Endothelial cell (in vitro differentiated cells): ENCODE results near the gene DNAH12. TPM values are rescaled to one million over a fixed set of nuclear protein-coding genes. Genes with fewer than 3 reads are reported as not detected.
"Not testable (repeated sequence)": the region's sequence is repeated elsewhere in the genome, so short reads cannot be mapped to it uniquely, and the experiment has no call there.

Source experiments
- DNase-seq: peaks from one replicate; pipeline ENCODE4 v3.0.0; 2021; ENCODE audit warnings: low spot score
- H3K27ac Mint-ChIP-seq: one replicate; pipeline ENCODE4 v1.8.0; 2021; ENCODE audit warnings: mixed read lengths, inconsistent platforms; ENCODE audit not compliant: unreplicated experiment
- H3K27me3 Mint-ChIP-seq: one replicate; pipeline ENCODE4 v1.8.0; 2021; ENCODE audit warnings: mild to moderate bottlenecking, moderate library complexity, mixed read lengths, inconsistent platforms; ENCODE audit not compliant: unreplicated experiment
- H3K36me3 Mint-ChIP-seq: one replicate; pipeline ENCODE4 v1.8.0; 2021; ENCODE audit warnings: mild to moderate bottlenecking, low read depth, mixed read lengths, inconsistent platforms; ENCODE audit not compliant: unreplicated experiment
- H3K4me1 Mint-ChIP-seq: one replicate; pipeline ENCODE4 v1.8.0; 2021; ENCODE audit warnings: mild to moderate bottlenecking, mixed read lengths, inconsistent platforms; ENCODE audit not compliant: unreplicated experiment
- H3K4me3 Mint-ChIP-seq: one replicate; pipeline ENCODE4 v1.8.0; 2021; ENCODE audit warnings: mild to moderate bottlenecking, mixed read lengths, inconsistent platforms; ENCODE audit not compliant: unreplicated experiment
- H3K9me3 Mint-ChIP-seq: one replicate; pipeline ENCODE4 v1.8.0; 2021; ENCODE audit warnings: mixed read lengths, inconsistent platforms; ENCODE audit not compliant: unreplicated experiment
- total RNA-seq: library from RNA; stranded (reverse); fragmentation: NEBNext Ultra II Directional; extraction: Animal tissue kit (Norgen Biotek cat#: 25700); gene quantifications from one replicate; pipeline ENCODE4 v1.2.1, GENCODE V29; 2021; ENCODE audit not compliant: unreplicated experiment
- TF ChIP-seq, protein P1 (sequence below): fragments of 200-600 bp; sonication (generic); IDR thresholded peaks from one replicate; pipeline ENCODE4 v1.5.0; 2021; ENCODE audit warnings: antibody characterized with exemption; ENCODE audit not compliant: unreplicated experiment

Gene DNAH12
- total RNA-seq, 1 donor from 2014 or later: 0.85 TPM

DNA sequence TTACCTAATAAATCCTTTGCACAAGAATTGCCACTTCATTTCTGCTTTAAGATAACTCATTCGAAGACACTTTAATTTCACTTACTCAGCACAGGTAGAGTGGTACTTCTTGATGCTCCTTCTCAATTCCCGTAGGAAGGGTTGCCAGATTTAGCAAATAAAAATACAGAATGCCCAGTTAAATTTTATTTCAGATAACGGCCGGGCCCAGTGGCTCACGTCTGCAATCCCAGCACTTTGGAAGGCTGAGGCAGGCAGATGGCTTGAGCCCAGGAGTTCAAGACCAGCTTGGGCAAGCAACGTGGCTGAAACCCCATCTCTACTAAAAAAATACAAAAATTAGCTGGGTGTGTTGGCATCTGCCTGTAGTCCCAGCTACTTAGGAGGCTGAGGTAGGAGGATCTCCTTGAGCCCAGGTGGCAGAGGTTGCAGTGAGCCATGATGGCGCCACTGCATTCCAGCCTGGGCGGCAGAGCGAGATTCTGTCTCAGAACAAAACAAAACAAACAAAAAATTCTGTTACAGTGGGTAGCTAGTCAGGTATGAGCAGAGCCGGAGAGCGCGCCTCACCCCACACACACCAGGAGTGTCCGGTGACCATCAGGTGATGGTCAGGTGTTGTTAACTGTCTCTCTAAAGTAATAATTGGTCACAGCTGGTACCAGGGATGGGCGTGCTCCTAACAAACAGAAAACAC is 92.8 kb downstream of the DNAH12 start:
- Mint-ChIP-seq H3K4me1 (no peaks in the 10 kb centered on the region), H3K4me3 (no peak overlapping the region), H3K27me3 (peaks cover 1% of the 10 kb centered on the region), H3K27ac (no peak overlapping the region), H3K36me3 (no peaks in the 10 kb centered on the region), H3K9me3 (no peaks in the 10 kb centered on the region)
- TF ChIP-seq, protein P1, sequence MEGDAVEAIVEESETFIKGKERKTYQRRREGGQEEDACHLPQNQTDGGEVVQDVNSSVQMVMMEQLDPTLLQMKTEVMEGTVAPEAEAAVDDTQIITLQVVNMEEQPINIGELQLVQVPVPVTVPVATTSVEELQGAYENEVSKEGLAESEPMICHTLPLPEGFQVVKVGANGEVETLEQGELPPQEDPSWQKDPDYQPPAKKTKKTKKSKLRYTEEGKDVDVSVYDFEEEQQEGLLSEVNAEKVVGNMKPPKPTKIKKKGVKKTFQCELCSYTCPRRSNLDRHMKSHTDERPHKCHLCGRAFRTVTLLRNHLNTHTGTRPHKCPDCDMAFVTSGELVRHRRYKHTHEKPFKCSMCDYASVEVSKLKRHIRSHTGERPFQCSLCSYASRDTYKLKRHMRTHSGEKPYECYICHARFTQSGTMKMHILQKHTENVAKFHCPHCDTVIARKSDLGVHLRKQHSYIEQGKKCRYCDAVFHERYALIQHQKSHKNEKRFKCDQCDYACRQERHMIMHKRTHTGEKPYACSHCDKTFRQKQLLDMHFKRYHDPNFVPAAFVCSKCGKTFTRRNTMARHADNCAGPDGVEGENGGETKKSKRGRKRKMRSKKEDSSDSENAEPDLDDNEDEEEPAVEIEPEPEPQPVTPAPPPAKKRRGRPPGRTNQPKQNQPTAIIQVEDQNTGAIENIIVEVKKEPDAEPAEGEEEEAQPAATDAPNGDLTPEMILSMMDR: no peak
- no peak for DNase-seq

DNA sequence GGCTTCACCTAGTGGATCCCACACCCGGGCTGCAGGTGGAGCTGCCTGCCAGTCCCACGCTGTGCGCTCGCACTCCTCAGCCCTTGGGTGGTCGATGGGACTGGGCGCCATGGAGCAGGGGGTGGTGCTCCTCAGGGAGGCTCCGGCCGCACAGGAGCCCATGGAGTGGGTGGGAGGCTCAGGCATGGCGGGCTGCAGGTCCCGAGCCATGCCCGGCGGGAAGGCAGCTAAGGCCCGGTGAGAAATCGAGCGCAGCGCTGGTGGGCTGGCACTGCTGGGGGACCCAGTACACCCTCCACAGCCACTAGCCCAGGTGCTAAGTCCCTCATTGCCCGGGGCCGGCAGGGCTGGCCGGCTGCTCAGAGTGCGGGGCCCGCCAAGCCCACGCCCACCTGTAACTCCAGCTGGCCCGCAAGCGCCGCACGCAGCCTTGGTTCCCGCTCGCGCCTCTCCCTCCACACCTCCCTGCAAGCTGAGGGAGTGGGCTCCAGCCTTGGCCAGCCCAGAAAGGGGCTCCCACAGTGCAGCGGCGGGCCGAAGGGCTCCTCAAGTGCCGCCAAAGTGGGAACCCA is 94.8 kb downstream of the DNAH12 start:
- not testable (repeated sequence) for H3K4me3 Mint-ChIP-seq, DNase-seq, H3K27ac Mint-ChIP-seq, H3K27me3 Mint-ChIP-seq, H3K4me1 Mint-ChIP-seq, H3K36me3 Mint-ChIP-seq, H3K9me3 Mint-ChIP-seq

- H3K27me3 Mint-ChIP-seq, H3K4me1 Mint-ChIP-seq, H3K9me3 Mint-ChIP-seq, H3K27ac Mint-ChIP-seq, H3K36me3 Mint-ChIP-seq, H3K4me3 Mint-ChIP-seq, DNase-seq: not testable (repeated sequence)
Observed at GRCh38 chr3:57448489-57448888, 95.7 kb downstream of the DNAH12 start.

DNA sequence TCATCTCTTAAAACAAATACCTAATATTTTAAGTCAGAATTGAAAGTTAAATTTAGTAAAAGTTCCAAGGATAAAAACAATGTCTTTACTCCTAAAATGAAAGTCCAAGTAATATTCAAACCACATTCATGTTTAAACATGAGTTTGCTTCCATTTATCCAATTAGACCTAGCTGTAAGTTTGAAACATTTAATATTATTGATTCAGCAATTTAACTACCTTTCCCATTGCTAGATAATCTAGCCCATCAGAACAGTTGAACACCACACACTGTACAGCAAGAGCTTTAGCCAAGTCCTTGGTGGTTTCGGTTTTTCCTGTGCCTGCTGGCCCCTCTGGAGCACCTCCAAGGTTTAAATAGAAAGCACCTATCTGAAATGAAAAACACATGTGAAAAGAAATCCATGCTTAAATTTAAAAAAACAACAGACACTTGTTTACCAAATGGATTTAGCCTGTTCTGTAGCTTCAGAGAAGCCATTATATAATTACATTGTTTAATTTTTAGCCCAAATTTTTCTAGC is 97.8 kb downstream of the DNAH12 start:
- no peak overlapping the region for H3K4me3 Mint-ChIP-seq
- no peak for DNase-seq
- H3K27me3 Mint-ChIP-seq: peaks cover 1% of the 10 kb centered on the region

DNA sequence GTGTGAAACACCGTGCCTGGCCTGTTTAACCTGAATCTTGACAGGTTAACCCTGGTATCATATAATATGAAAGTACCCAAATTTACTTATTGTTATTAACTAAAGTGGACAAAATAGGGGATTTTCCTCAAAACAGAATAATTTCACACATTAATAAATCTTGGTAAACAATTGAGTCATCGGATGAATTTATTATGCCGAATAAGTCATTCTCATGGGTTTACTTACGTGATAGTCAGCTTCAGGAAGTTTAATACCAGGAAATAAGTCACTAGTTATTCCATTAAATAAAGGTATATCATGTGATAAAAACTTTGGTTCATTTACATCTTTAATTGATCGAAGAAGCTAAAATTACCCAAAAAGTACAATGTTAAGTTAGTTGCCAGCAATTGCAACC is 99.7 kb downstream of the DNAH12 start:
- no peak overlapping the region for H3K4me3 Mint-ChIP-seq
- no peak for DNase-seq
- H3K27ac Mint-ChIP-seq: no peak overlapping the region
- H3K9me3 Mint-ChIP-seq: no peaks in the 10 kb centered on the region
- TF ChIP-seq, protein P1: no peak
- no peaks in the 10 kb centered on the region for H3K4me1 Mint-ChIP-seq
- peaks cover 3% of the 10 kb centered on the region for H3K27me3 Mint-ChIP-seq
- H3K36me3 Mint-ChIP-seq: no peaks in the 10 kb centered on the region

More for the DNA sequence above, 97.8 kb downstream of the DNAH12 start:
- Mint-ChIP-seq H3K4me1 (no peaks in the 10 kb centered on the region), H3K36me3 (no peaks in the 10 kb centered on the region), H3K27ac (no peak overlapping the region), H3K9me3 (no peaks in the 10 kb centered on the region)
- TF ChIP-seq, protein P1: no peak

DNA sequence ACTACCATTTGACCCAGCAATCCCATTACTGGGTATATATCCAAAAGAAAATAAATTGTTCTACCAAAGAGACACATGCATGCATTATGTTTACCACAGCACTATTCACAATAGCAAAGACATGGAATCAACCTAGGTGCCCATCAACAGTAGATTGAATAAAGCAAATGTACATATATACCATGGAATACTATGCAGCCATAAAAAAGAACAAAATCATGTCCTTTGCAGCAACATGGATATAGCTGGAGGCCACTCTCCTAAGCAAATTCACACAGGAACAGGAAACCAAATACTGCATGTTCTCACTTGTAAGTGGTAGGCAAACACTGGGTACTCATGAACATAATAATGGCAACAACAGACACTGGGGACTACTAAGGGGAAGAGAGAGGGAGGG is 104.0 kb downstream of the DNAH12 start:
- H3K4me3 Mint-ChIP-seq, H3K27me3 Mint-ChIP-seq, H3K27ac Mint-ChIP-seq, H3K4me1 Mint-ChIP-seq, H3K36me3 Mint-ChIP-seq, H3K9me3 Mint-ChIP-seq, DNase-seq: not testable (repeated sequence)

GRCh38 chr3:57438460-57438859 is 105.7 kb downstream of the DNAH12 start:
- H3K36me3 Mint-ChIP-seq, DNase-seq, H3K9me3 Mint-ChIP-seq, H3K27ac Mint-ChIP-seq, H3K4me3 Mint-ChIP-seq, H3K27me3 Mint-ChIP-seq, H3K4me1 Mint-ChIP-seq: not testable (repeated sequence)
